ELR (cell line): ENCODE measurements around the gene PIPOX.

Source experiments
- DNase-seq: peaks from one replicate; pipeline ENCODE4 v3.0.0-alpha.2; 2015; ENCODE audit warnings: low read depth

The PIPOX gene

GRCh38 chr17:29042679-29043538 lies at the start of gene PIPOX:
PIPOX (plus strand) TSS chr17:29043141; CDS start chr17:29043226, 85 bp downstream.
- peak; percentile 11 for DNase-seq

- DNase-seq = no peak
Observed at GRCh38 chr17:28993645-28994426, 49.1 kb upstream of the PIPOX start.

- DNase-seq = no peak
Observed at GRCh38 chr17:28996554-28997096, 46.3 kb upstream of the PIPOX start.

- DNase-seq = no peak
Observed at GRCh38 chr17:28997806-28998205, 45.1 kb upstream of the PIPOX start.

- no peak for DNase-seq
Observed at GRCh38 chr17:28999206-28999605, 43.7 kb upstream of the PIPOX start.

- no peak for DNase-seq
Observed at GRCh38 chr17:29000973-29001372, 42.0 kb upstream of the PIPOX start.

GRCh38 chr17:29002811-29003210 lies 40.1 kb upstream of the PIPOX start:
- DNase-seq = no peak

- DNase-seq = no peak
Observed at GRCh38 chr17:29003289-29003688, 39.7 kb upstream of the PIPOX start.

GRCh38 chr17:29004081-29004692 lies 38.8 kb upstream of the PIPOX start:
- DNase-seq = peak; percentile 33

GRCh38 chr17:29005936-29006511 lies 36.9 kb upstream of the PIPOX start, which contains the start of gene SEZ6:
SEZ6 (minus strand) TSS chr17:29006033; CDS start chr17:29005869, 164 bp downstream.
- peak; percentile 69 for DNase-seq

GRCh38 chr17:29007456-29007855 lies 35.5 kb upstream of the PIPOX start:
- DNase-seq = no peak

GRCh38 chr17:29007860-29008455 lies 35.0 kb upstream of the PIPOX start:
- peak; percentile 77 for DNase-seq

- DNase-seq = no peak
Observed at GRCh38 chr17:29008591-29008990, 34.4 kb upstream of the PIPOX start.

- no peak for DNase-seq
Observed at GRCh38 chr17:29010129-29010528, 32.8 kb upstream of the PIPOX start.

- DNase-seq = no peak
Observed at GRCh38 chr17:29010586-29010985, 32.4 kb upstream of the PIPOX start.

- no peak for DNase-seq
Observed at GRCh38 chr17:29012535-29012934, 30.4 kb upstream of the PIPOX start.

GRCh38 chr17:29014716-29015115 lies 28.2 kb upstream of the PIPOX start:
- no peak for DNase-seq

GRCh38 chr17:29016345-29017210 lies 26.4 kb upstream of the PIPOX start:
- DNase-seq = no peak

GRCh38 chr17:29018788-29019474 lies 24.0 kb upstream of the PIPOX start:
- DNase-seq = no peak
